ACC112 (cell line): Measurements from ENCODE around the gene SRPK3.

Source experiments
- H2AFZ ChIP-seq: fragments of 200-600 bp; sonication (generic); one replicate; pipeline ENCODE4 v1.6.0; 2017; ENCODE audit warnings: antibody characterized with exemption, low read length; ENCODE audit not compliant: unreplicated experiment
- H3K27ac ChIP-seq: fragments of 200-600 bp; sonication (generic); 2 replicates; pipeline ENCODE4 v1.5.1; 2014; ENCODE audit warnings: low read depth, mild to moderate bottlenecking, antibody characterized with exemption, low read length, moderate library complexity
- H3K27me3 ChIP-seq: fragments of 200-600 bp; sonication (generic); 2 replicates; pipeline ENCODE4 v1.6.1; 2014; ENCODE audit warnings: mild to moderate bottlenecking, antibody characterized with exemption, low read length, moderate library complexity, mixed read lengths; ENCODE audit not compliant: insufficient read depth
- H3K36me3 ChIP-seq: fragments of 200-600 bp; sonication (generic); 2 replicates; pipeline ENCODE4 v1.6.1; 2016; ENCODE audit warnings: mild to moderate bottlenecking, antibody characterized with exemption, low read length, moderate library complexity, mixed read lengths; ENCODE audit not compliant: insufficient read depth
- H3K4me1 ChIP-seq: fragments of 200-600 bp; sonication (generic); one replicate; pipeline ENCODE4 v1.6.1; 2016; ENCODE audit warnings: low read length, mixed read lengths; ENCODE audit not compliant: insufficient read depth, unreplicated experiment, control insufficient read depth
- H3K4me3 ChIP-seq: fragments of 200-600 bp; sonication (generic); 2 replicates; pipeline ENCODE4 v1.5.1; 2014; ENCODE audit warnings: mild to moderate bottlenecking, low read depth, low read length
- H3K79me2 ChIP-seq: fragments of 200-600 bp; sonication (generic); one replicate; pipeline ENCODE4 v1.6.0; 2016; ENCODE audit warnings: low read length; ENCODE audit not compliant: control insufficient read depth, unreplicated experiment, insufficient read depth

SRPK3 gene

GRCh38 chrX:153792368-153792767 is 11.5 kb downstream of the SRPK3 start:
- H3K79me2 ChIP-seq, result peaks cover 54% of the 10 kb centered on the region
- H2AFZ ChIP-seq, result no peak overlapping the region
- H3K27ac ChIP-seq, result no peak overlapping the region
- H3K36me3 ChIP-seq, result no peaks in the 10 kb centered on the region
- H3K4me1 ChIP-seq, result peaks cover 9% of the 10 kb centered on the region
- H3K4me3 ChIP-seq, result peak overlapping the region; percentile 85; the same call in 1 of the 2 replicates
- H3K27me3 ChIP-seq, result no peaks in the 10 kb centered on the region

DNA sequence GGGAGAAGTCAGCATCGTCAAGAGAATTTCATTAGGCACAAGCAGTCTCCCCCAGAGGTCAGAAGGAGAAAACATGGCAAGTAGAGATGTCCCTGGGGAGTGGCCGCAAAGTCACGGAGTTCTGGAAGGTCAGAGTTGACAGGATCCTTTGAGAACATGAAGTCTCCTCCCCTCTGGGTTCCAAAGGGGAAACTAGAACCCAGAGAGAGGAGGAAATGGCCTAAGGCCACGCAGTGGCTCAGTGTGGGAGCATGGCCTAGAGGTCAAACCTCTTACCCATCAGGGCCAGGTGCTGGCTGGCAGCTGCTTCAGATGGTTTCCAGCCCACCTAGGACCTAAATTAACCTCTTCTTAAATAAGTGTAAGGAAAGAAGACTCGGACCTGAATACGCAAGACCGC is 12.4 kb downstream of the SRPK3 start:
- peaks cover 9% of the 10 kb centered on the region for H3K4me1 ChIP-seq
- H3K27ac ChIP-seq, result peak overlapping the region; percentile 87
- H3K79me2 ChIP-seq, result peaks cover 54% of the 10 kb centered on the region
- no peaks in the 10 kb centered on the region for H3K36me3 ChIP-seq
- no peaks in the 10 kb centered on the region for H3K27me3 ChIP-seq
- H2AFZ ChIP-seq, result peak overlapping the region; percentile 8
- peak overlapping the region; percentile 85 for H3K4me3 ChIP-seq

DNA sequence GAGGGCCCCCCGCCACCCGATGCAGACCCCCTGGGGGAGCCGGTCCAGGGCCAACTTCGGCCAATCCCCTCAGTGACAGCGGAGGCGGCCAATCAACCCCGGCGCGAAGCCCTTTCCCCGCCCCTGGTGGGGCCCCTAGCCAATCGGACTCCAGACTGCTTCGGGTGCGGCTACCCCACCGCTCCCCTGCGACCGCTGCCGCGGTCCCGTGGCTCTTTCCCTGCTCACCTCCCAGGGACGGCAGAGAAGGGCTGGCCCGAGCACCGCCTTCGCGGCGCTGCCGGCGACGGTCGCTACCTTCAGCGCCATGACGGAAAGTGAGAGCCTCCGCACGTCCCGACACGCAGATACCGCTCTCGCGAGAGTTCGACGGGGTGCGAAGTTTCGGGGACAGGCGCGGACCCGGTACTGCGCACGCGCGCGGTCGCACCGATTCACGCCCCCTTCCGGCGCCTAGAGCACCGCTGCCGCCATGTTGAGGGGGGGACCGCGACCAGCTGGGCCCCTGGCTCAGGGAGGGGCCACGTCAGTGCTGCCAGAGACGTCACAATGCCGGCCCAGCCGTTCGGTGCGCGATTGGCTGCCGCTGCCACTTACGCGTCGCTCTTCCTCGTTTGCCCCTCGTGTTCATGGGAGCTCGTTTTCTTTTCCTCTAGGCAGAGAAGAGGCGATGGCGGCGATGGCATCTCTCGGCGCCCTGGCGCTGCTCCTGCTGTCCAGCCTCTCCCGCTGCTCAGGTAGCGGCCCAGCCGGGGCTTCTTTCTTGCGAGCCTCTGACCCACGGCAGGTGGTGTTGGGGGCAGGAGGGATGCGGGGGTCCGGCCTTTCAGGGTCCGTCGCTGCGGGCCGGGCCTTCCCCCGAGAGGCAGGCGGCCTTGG is 13.4 kb downstream of the SRPK3 start, which contains the start of the genes IDH3G and SSR4:
IDH3G (minus strand) TSS at position 358 of the 879 bp plus-strand sequence; CDS start at position 309, 49 bp downstream.
SSR4 (plus strand) TSS at position 651 of the 879 bp plus-strand sequence; CDS start at position 671, 20 bp downstream.
- H3K36me3 ChIP-seq, result no peaks in the 10 kb centered on the region
- peak within 1 kb of the TSS; percentile 85 for H3K4me3 ChIP-seq
- peak within 1 kb of the TSS; percentile 87 for H3K27ac ChIP-seq
- peaks cover 9% of the 10 kb centered on the region for H3K4me1 ChIP-seq
- H3K79me2 ChIP-seq, result peaks cover 54% of the 10 kb centered on the region
- peak within 1 kb of the TSS; percentile 89 for H2AFZ ChIP-seq
- H3K27me3 ChIP-seq, result no peaks in the 10 kb centered on the region

DNA sequence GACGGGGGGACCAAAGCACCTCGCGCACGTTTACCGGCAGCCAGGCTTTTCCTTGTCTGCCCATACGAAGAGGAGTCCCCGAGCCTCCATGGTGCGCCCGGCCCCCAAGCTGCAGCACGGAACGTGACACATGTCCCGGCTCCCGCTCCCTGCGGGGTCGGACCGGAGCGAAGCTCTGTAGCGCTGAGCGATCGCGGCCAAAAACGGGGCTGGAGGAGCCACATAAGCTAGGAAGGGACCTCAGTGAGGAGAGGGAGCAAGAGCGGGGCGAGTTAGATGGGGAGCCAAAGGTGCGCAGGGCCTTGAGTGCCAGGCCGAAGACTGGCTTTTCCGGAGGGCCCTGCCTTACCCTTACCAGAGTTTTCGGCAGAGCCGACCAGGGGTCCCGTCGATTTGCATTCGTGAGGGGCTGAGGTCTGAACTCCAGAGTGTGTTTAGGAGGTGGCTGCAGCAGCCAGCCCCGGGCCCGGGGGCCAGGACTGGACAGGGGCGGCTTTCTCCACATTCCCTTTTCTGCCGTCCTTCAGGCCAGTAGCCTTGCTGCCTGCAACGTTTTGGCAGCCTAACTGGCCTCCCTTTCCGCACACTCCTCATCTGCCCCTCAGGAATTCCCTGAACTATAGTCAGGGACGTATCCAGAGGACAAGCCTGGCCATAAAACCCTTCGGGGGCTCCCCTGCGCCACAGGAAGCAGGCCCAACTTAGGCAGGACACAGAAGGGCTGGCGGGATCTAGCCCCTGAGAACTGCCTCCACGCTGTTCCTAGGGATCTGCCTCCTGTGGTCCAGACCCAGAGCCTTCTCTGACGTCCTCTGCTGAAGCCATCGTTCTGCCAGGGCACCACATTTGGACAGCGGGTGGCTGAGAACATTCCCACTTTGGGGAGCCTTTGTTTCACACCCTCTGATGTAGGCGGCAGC is 14.3 kb downstream of the SRPK3 start:
- Histone ChIP-seq H3K27me3 (no peaks in the 10 kb centered on the region), H3K36me3 (no peaks in the 10 kb centered on the region), H3K27ac (peak overlapping the region; percentile 53; the same call in 1 of the 2 replicates), H3K79me2 (peaks cover 54% of the 10 kb centered on the region), H3K4me1 (peaks cover 9% of the 10 kb centered on the region), H2AFZ (peak overlapping the region; percentile 89), H3K4me3 (peak overlapping the region; percentile 85)

- H3K27ac ChIP-seq, result no peak overlapping the region
- peaks cover 9% of the 10 kb centered on the region for H3K4me1 ChIP-seq
- H3K4me3 ChIP-seq, result no peak overlapping the region
- no peaks in the 10 kb centered on the region for H3K36me3 ChIP-seq
- H3K27me3 ChIP-seq, result no peaks in the 10 kb centered on the region
- H3K79me2 ChIP-seq, result peaks cover 32% of the 10 kb centered on the region
- no peak overlapping the region for H2AFZ ChIP-seq
These were observed 16.7 kb downstream of the SRPK3 start for GRCh38 chrX:153797415-153798015.

GRCh38 chrX:153799326-153799725 is 18.5 kb downstream of the SRPK3 start:
- Histone ChIP-seq H3K27me3 (no peaks in the 10 kb centered on the region), H3K27ac (no peak overlapping the region), H2AFZ (no peak overlapping the region), H3K79me2 (peaks cover 19% of the 10 kb centered on the region), H3K36me3 (no peaks in the 10 kb centered on the region), H3K4me3 (no peak overlapping the region), H3K4me1 (peaks cover 3% of the 10 kb centered on the region)

DNA sequence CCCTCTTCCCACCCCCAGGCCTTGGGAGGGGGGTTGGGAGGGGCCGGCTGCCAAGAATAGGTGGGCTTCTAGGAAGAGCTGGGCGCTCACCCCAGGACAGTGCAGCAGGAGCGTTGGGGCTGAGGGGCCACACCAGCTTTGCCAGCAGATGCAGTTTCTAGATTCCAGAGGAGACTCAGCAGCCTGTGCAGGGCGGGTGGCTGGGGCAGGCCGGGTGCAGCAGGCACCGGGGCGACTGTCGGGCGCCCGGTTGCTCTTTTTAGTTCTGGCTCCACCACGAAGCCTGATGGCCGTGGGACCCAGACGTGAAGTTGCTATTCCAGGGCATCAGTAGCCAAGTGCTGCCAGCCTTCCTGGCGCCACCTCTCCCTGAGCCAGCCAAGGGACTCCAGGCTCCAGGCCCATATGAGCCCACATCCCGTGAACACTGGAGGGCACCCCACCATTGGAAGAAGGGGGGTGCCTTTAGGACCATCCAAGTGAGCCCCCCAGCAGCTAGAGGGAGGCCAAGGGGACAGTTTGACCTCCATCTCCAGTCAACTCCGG is 19.4 kb downstream of the SRPK3 start:
- Histone ChIP-seq H2AFZ (no peak overlapping the region), H3K79me2 (peaks cover 11% of the 10 kb centered on the region), H3K36me3 (no peaks in the 10 kb centered on the region), H3K27me3 (no peaks in the 10 kb centered on the region), H3K27ac (no peak overlapping the region), H3K4me3 (no peak overlapping the region), H3K4me1 (peaks cover 3% of the 10 kb centered on the region)

- no peak overlapping the region for H2AFZ ChIP-seq
These were observed 19.9 kb downstream of the SRPK3 start for GRCh38 chrX:153800746-153801145.

GRCh38 chrX:153801669-153802068 is 20.8 kb downstream of the SRPK3 start:
- Histone ChIP-seq H3K4me1 (no peaks in the 10 kb centered on the region), H3K27ac (no peak overlapping the region), H3K79me2 (no peaks in the 10 kb centered on the region), H3K36me3 (no peaks in the 10 kb centered on the region), H2AFZ (no peak overlapping the region), H3K27me3 (no peaks in the 10 kb centered on the region), H3K4me3 (no peak overlapping the region)

More at GRCh38 chrX:153800746-153801145, 19.9 kb downstream of the SRPK3 start:
- H3K4me1 ChIP-seq, result peaks cover 3% of the 10 kb centered on the region
- H3K27ac ChIP-seq, result no peak overlapping the region
- peaks cover 6% of the 10 kb centered on the region for H3K79me2 ChIP-seq
- H3K36me3 ChIP-seq, result no peaks in the 10 kb centered on the region
- H3K4me3 ChIP-seq, result no peak overlapping the region
- no peaks in the 10 kb centered on the region for H3K27me3 ChIP-seq

GRCh38 chrX:153802513-153803045 is 21.7 kb downstream of the SRPK3 start:
- Histone ChIP-seq H3K36me3 (no peaks in the 10 kb centered on the region), H3K27ac (no peak overlapping the region), H3K4me3 (no peak overlapping the region), H2AFZ (no peak overlapping the region), H3K27me3 (no peaks in the 10 kb centered on the region), H3K79me2 (no peaks in the 10 kb centered on the region), H3K4me1 (no peaks in the 10 kb centered on the region)
